Activated effector memory CD4-positive, alpha-beta T cell treated with anti-CD3 and anti-CD28 coated beads, Interleukin-2, amount 50 U/mL, for 16 hours (primary cell): ENCODE measurements around the gene TCP11L2.
"Not testable (repeated sequence)": the region's sequence is repeated elsewhere in the genome, so short reads cannot be mapped to it uniquely, and the experiment has no call there.

Source experiments
- DNase-seq: peaks from one replicate; pipeline ENCODE4 v3.0.0-alpha.2; 2020

TCP11L2 gene

GRCh38 chr12:106345746-106346145, 43.2 kb downstream of the TCP11L2 start:
- DNase-seq = no peak

- DNase-seq = no peak
Measured at GRCh38 chr12:106348411-106348810, 45.9 kb downstream of the TCP11L2 start.

- no peak for DNase-seq
Measured at GRCh38 chr12:106353175-106353574, 50.6 kb downstream of the TCP11L2 start.

- DNase-seq = peak; percentile 98
Measured at GRCh38 chr12:106357549-106358395, 55.2 kb downstream of the TCP11L2 start, which contains the start of gene POLR3B. TSS of gene POLR3B (plus strand) at chr12:106357748. CDS start at chr12:106357880, 132 bp downstream.

GRCh38 chr12:106358396-106359241, 56.1 kb downstream of the TCP11L2 start:
- no peak for DNase-seq

- DNase-seq = no peak
Measured at GRCh38 chr12:106359646-106360399, 57.3 kb downstream of the TCP11L2 start.

GRCh38 chr12:106360400-106360994, 58.0 kb downstream of the TCP11L2 start:
- DNase-seq = no peak

- no peak for DNase-seq
Measured at GRCh38 chr12:106362971-106363370, 60.4 kb downstream of the TCP11L2 start.

- DNase-seq = no peak
Measured at GRCh38 chr12:106364261-106364660, 61.7 kb downstream of the TCP11L2 start.

- DNase-seq = no peak
Measured at GRCh38 chr12:106369624-106370346, 67.3 kb downstream of the TCP11L2 start.

GRCh38 chr12:106378788-106379187, 76.3 kb downstream of the TCP11L2 start:
- no peak for DNase-seq

GRCh38 chr12:106380954-106381353, 78.4 kb downstream of the TCP11L2 start:
- DNase-seq = no peak

GRCh38 chr12:106381866-106382265, 79.3 kb downstream of the TCP11L2 start:
- not testable (repeated sequence) for DNase-seq

- DNase-seq = no peak
Measured at GRCh38 chr12:106386813-106387535, 84.4 kb downstream of the TCP11L2 start.

GRCh38 chr12:106387848-106388377, 85.4 kb downstream of the TCP11L2 start:
- DNase-seq = no peak

GRCh38 chr12:106389151-106389550, 86.6 kb downstream of the TCP11L2 start:
- DNase-seq = no peak

- DNase-seq = no peak
Measured at GRCh38 chr12:106392759-106393158, 90.2 kb downstream of the TCP11L2 start.
